ENCODE measurements around the gene SUV39H2. TPM values are rescaled to one million over a fixed set of nuclear protein-coding genes. Genes with fewer than 3 reads are reported as not detected.

Gene SUV39H2
- total RNA-seq, 6 experiments from 2014 or later = 2.8 to 6.0 (median 4.1) TPM

- DNase-seq (no peak), ATAC-seq (no peak)
- no peak overlapping the region for H3K4me3 ChIP-seq
- no peak overlapping the region for H3K27ac ChIP-seq
- H3K4me1 ChIP-seq = peaks cover 0 to 10% (median 4%) of the 10 kb centered on the region in 4 donors
- H3K9me3 ChIP-seq = no peaks in the 10 kb centered on the region
- 79% methylated on average over 2 of the region's 2 CpGs for WGBS (ENCODE audit: insufficient coverage, low coverage, low lambda C conversion rate, missing lambda C conversion rate)
- intact Hi-C loops (cut with DNase I) = no loop called here
- H3K36me3 ChIP-seq = peaks cover 0 to 29% (median 3%) of the 10 kb centered on the region in 4 donors
- H3K27me3 ChIP-seq = no peaks in the 10 kb centered on the region
- TF ChIP-seq POLR2A (IDR thresholded peaks at IDR 0.05) = no peak
- TF ChIP-seq CTCF (IDR thresholded peaks at IDR 0.05) = no peak
Observed at GRCh38 chr10:14840178-14840577, 38.5 kb upstream of the SUV39H2 start.

GRCh38 chr10:14843327-14843988 lies 35.2 kb upstream of the SUV39H2 start:
- 88% methylated on average over 11 of the region's 15 CpGs for whole genome bisulfite sequencing (ENCODE audit: insufficient coverage, low coverage, low lambda C conversion rate, missing lambda C conversion rate)
- no peak overlapping the region for H3K4me3 ChIP-seq
- H3K36me3 ChIP-seq = peaks cover 0 to 29% (median 3%) of the 10 kb centered on the region in 4 donors
- no peaks in the 10 kb centered on the region for H3K27me3 ChIP-seq
- H3K9me3 ChIP-seq = no peaks in the 10 kb centered on the region
- TF ChIP-seq POLR2A (IDR thresholded peaks at IDR 0.05) (no peak), CTCF (IDR thresholded peaks at IDR 0.05) (no peak)
- intact Hi-C loops (cut with DNase I) = no loop called here
- peaks cover 0 to 7% (median 2%) of the 10 kb centered on the region in 4 donors for H3K4me1 ChIP-seq
- no peak for DNase-seq
- H3K27ac ChIP-seq = no peak overlapping the region
- ATAC-seq = no peak

GRCh38 chr10:14844948-14845347 lies 33.7 kb upstream of the SUV39H2 start:
- ATAC-seq (no peak), DNase-seq (no peak)
- WGBS (ENCODE audit: insufficient coverage, low coverage, low lambda C conversion rate, missing lambda C conversion rate) = 97% methylated on average over 2 of the region's 2 CpGs
- Histone ChIP-seq H3K27ac (no peak overlapping the region), H3K9me3 (no peaks in the 10 kb centered on the region), H3K4me1 (no peaks in the 10 kb centered on the region), H3K36me3 (peaks cover 0 to 29% (median 3%) of the 10 kb centered on the region in 4 donors), H3K27me3 (no peaks in the 10 kb centered on the region), H3K4me3 (no peak overlapping the region)
- intact Hi-C loops (cut with DNase I) = no loop called here
- TF ChIP-seq CTCF (IDR thresholded peaks at IDR 0.05) (no peak), POLR2A (IDR thresholded peaks at IDR 0.05) (no peak)

GRCh38 chr10:14852236-14852635 lies 26.4 kb upstream of the SUV39H2 start:
- intact Hi-C loops (cut with DNase I) = no loop called here
- Histone ChIP-seq H3K27me3 (no peaks in the 10 kb centered on the region), H3K4me1 (no peaks in the 10 kb centered on the region), H3K36me3 (peaks cover 0 to 5% (median 1%) of the 10 kb centered on the region in 4 donors), H3K9me3 (no peaks in the 10 kb centered on the region), H3K4me3 (no peak overlapping the region), H3K27ac (no peak overlapping the region)
- no peak for DNase-seq
- TF ChIP-seq CTCF (IDR thresholded peaks at IDR 0.05) (no peak), POLR2A (IDR thresholded peaks at IDR 0.05) (no peak)
- no peak for ATAC-seq
- WGBS (ENCODE audit: insufficient coverage, low coverage, low lambda C conversion rate, missing lambda C conversion rate) = 58% methylated on average over 3 of the region's 3 CpGs
